ENCODE measurements around the gene MICOS13.

GRCh38 chr19:5717215-5717935 lies 37.1 kb upstream of the MICOS13 start:
- TF ChIP-seq, protein P1, sequence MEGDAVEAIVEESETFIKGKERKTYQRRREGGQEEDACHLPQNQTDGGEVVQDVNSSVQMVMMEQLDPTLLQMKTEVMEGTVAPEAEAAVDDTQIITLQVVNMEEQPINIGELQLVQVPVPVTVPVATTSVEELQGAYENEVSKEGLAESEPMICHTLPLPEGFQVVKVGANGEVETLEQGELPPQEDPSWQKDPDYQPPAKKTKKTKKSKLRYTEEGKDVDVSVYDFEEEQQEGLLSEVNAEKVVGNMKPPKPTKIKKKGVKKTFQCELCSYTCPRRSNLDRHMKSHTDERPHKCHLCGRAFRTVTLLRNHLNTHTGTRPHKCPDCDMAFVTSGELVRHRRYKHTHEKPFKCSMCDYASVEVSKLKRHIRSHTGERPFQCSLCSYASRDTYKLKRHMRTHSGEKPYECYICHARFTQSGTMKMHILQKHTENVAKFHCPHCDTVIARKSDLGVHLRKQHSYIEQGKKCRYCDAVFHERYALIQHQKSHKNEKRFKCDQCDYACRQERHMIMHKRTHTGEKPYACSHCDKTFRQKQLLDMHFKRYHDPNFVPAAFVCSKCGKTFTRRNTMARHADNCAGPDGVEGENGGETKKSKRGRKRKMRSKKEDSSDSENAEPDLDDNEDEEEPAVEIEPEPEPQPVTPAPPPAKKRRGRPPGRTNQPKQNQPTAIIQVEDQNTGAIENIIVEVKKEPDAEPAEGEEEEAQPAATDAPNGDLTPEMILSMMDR (conservative IDR thresholded peaks at IDR 0.05) = no peak
- no peak for TF ChIP-seq ZFX (IDR thresholded peaks at IDR 0.05)
